Measurements from ENCODE around the gene TARS3. TPM values are rescaled to one million over a fixed set of nuclear protein-coding genes. Genes with fewer than 3 reads are reported as not detected.
"Not testable (repeated sequence)": the region's sequence is repeated elsewhere in the genome, so short reads cannot be mapped to it uniquely, and the experiment has no call there.

The TARS3 gene
- 10 to 100 TPM; 22.8 to 58.6 (median 26.6) TPM for total RNA-seq

- Histone ChIP-seq H3K4me1 (peaks cover 5 to 7% of the 10 kb centered on the region in 2 donors), H3K4me3 (replicated peaks in 1 of 3) (peak within 1 kb of the TSS; percentile 11 to 78 (median 24)), H3K9me3 (no peaks in the 10 kb centered on the region), H3K27ac (peak within 1 kb of the TSS; percentile 52 to 92 (median 88)), H3K27me3 (no peaks in the 10 kb centered on the region), H3K36me3 (peaks cover 18 to 19% of the 10 kb centered on the region in 2 donors)
- peak; percentile 82 to 95 for TF ChIP-seq POLR2A (IDR thresholded peaks at IDR 0.05)
- TF ChIP-seq CTCF (IDR thresholded peaks at IDR 0.05), result peak in 3 of 6 experiments; percentile 20 to 26 (median 21)
- WGBS, 2 donors, result 0 to 2% methylated on average over 2 to 11 of the region's 93 CpGs
- intact Hi-C loops (cut with DNase I), result no loop called here
- DNase-seq, result peak; percentile 97 to 98
These were observed at the start of gene TARS3 for GRCh38 chr15:101723874-101724674. Gene TARS3 (minus strand): TSS chr15:101724473. CDS start chr15:101724387, 86 bp downstream.

GRCh38 chr15:101773496-101774100 lies 49.3 kb upstream of the TARS3 start:
- no peaks in the 10 kb centered on the region for H3K36me3 ChIP-seq
- no peaks in the 10 kb centered on the region for H3K27me3 ChIP-seq
- no peaks in the 10 kb centered on the region for H3K9me3 ChIP-seq
- DNase-seq, result no peak
- TF ChIP-seq POLR2A (IDR thresholded peaks at IDR 0.05) (no peak), CTCF (IDR thresholded peaks at IDR 0.05) (no peak)
- 58 to 71% methylated on average over 2 to 5 of the region's 7 CpGs for WGBS, 2 donors
- intact Hi-C loops (cut with DNase I), result no loop called here
- H3K4me1 ChIP-seq, result no peaks in the 10 kb centered on the region
- no peak overlapping the region for H3K27ac ChIP-seq
- no peak overlapping the region for H3K4me3 ChIP-seq (replicated peaks in 1 of 3)

- WGBS, 2 donors, result 87 to 97% methylated on average over 6 to 8 of the region's 8 CpGs
- TF ChIP-seq CTCF (IDR thresholded peaks at IDR 0.05) (no peak), POLR2A (IDR thresholded peaks at IDR 0.05) (no peak)
These were observed 48.6 kb upstream of the TARS3 start for GRCh38 chr15:101772921-101773320.

GRCh38 chr15:101767083-101767640 lies 42.9 kb upstream of the TARS3 start:
- H3K9me3 ChIP-seq; H3K27ac ChIP-seq; H3K4me1 ChIP-seq; H3K36me3 ChIP-seq; H3K4me3 ChIP-seq (replicated peaks in 1 of 3); DNase-seq; H3K27me3 ChIP-seq; intact Hi-C loops (cut with DNase I): not testable (repeated sequence)
- WGBS, 2 donors, result 71 to 100% methylated on average over 1 to 4 of the region's 11 CpGs

More at GRCh38 chr15:101772921-101773320, 48.6 kb upstream of the TARS3 start:
- no peak overlapping the region for H3K4me3 ChIP-seq (replicated peaks in 1 of 3)
- no peaks in the 10 kb centered on the region for H3K9me3 ChIP-seq
- H3K4me1 ChIP-seq, result no peaks in the 10 kb centered on the region
- H3K27me3 ChIP-seq, result no peaks in the 10 kb centered on the region
- DNase-seq, result no peak
- no peak overlapping the region for H3K27ac ChIP-seq
- H3K36me3 ChIP-seq, result no peaks in the 10 kb centered on the region
- intact Hi-C loops (cut with DNase I), result no loop called here

- Histone ChIP-seq H3K36me3 (no peaks in the 10 kb centered on the region), H3K9me3 (no peaks in the 10 kb centered on the region), H3K4me1 (no peaks in the 10 kb centered on the region), H3K27ac (no peak overlapping the region), H3K27me3 (no peaks in the 10 kb centered on the region), H3K4me3 (replicated peaks in 1 of 3) (no peak overlapping the region)
- intact Hi-C loops (cut with DNase I), result no loop called here
- 86 to 91% methylated on average over 15 of the region's 15 CpGs for WGBS, 2 donors
- no peak for DNase-seq
- TF ChIP-seq CTCF (IDR thresholded peaks at IDR 0.05), result no peak
- no peak for TF ChIP-seq POLR2A (IDR thresholded peaks at IDR 0.05)
These were observed 41.6 kb upstream of the TARS3 start for GRCh38 chr15:101765772-101766456.

GRCh38 chr15:101765340-101765671 lies 41.0 kb upstream of the TARS3 start:
- H3K36me3 ChIP-seq; H3K4me1 ChIP-seq; H3K27ac ChIP-seq; DNase-seq; intact Hi-C loops (cut with DNase I); H3K9me3 ChIP-seq; H3K4me3 ChIP-seq (replicated peaks in 1 of 3); H3K27me3 ChIP-seq: not testable (repeated sequence)
- 93 to 100% methylated on average over 2 to 7 of the region's 7 CpGs for WGBS, 2 donors

GRCh38 chr15:101764669-101765339 lies 40.5 kb upstream of the TARS3 start:
- DNase-seq; H3K36me3 ChIP-seq; H3K4me1 ChIP-seq; H3K4me3 ChIP-seq (replicated peaks in 1 of 3); H3K27me3 ChIP-seq; H3K27ac ChIP-seq; H3K9me3 ChIP-seq; intact Hi-C loops (cut with DNase I): not testable (repeated sequence)
- WGBS, 2 donors, result 90 to 91% methylated on average over 20 to 22 of the region's 23 CpGs

- H3K27ac ChIP-seq; H3K36me3 ChIP-seq; H3K4me3 ChIP-seq (replicated peaks in 1 of 3); H3K27me3 ChIP-seq; intact Hi-C loops (cut with DNase I); H3K4me1 ChIP-seq; H3K9me3 ChIP-seq; DNase-seq: not testable (repeated sequence)
- no CpG with 5 or more reads among the region's 18 CpGs for WGBS, 2 donors
These were observed 22.4 kb upstream of the TARS3 start for GRCh38 chr15:101746716-101747082.

Measured in thyroid gland (tissue), 4 donors.